Neuronal stem cell (in vitro differentiated cells): ENCODE results near the gene NSL1.
"Not testable (repeated sequence)": the region's sequence is repeated elsewhere in the genome, so short reads cannot be mapped to it uniquely, and the experiment has no call there.

Source experiments
- DNase-seq: peaks from one replicate; pipeline ENCODE4 v3.0.0-alpha.2; 2013; ENCODE audit warnings: low spot score
- H2AFZ ChIP-seq: one replicate; pipeline ENCODE4 v1.6.1; 2013; ENCODE audit warnings: mild to moderate bottlenecking, low read length, inconsistent platforms
- H2AK5ac ChIP-seq: 2 replicates; pipeline ENCODE4 v1.6.1; 2013; ENCODE audit warnings: low read depth, mild to moderate bottlenecking, inconsistent platforms, low read length, moderate library complexity, mixed read lengths
- H2BK120ac ChIP-seq: 2 replicates; pipeline ENCODE4 v1.6.1; 2013; ENCODE audit warnings: low read depth, mild to moderate bottlenecking, inconsistent platforms, low read length, moderate library complexity, mixed read lengths
- H2BK12ac ChIP-seq: one replicate; pipeline ENCODE4 v1.6.1; 2013; ENCODE audit warnings: low read length, inconsistent platforms
- H2BK15ac ChIP-seq: 2 replicates; pipeline ENCODE4 v1.6.1; 2013; ENCODE audit warnings: mild to moderate bottlenecking, low read length, inconsistent platforms, mixed read lengths
- H2BK5ac ChIP-seq: one replicate; pipeline ENCODE4 v1.6.1; 2013; ENCODE audit warnings: inconsistent platforms, mild to moderate bottlenecking, low read length, moderate library complexity
- H3K14ac ChIP-seq: one replicate; pipeline ENCODE4 v1.6.1; 2013; ENCODE audit warnings: low read length, inconsistent platforms
- H3K18ac ChIP-seq: 2 replicates; pipeline ENCODE4 v1.6.1; 2013; ENCODE audit warnings: low read length, inconsistent platforms
- H3K23ac ChIP-seq: 2 replicates; pipeline ENCODE4 v1.6.1; 2013; ENCODE audit warnings: low read depth, mild to moderate bottlenecking, mixed read lengths, low read length, inconsistent platforms; ENCODE audit not compliant: poor library complexity
- H3K27ac ChIP-seq: replicated peaks from 3 replicates; pipeline ENCODE4 v1.5.1; 2013; ENCODE audit warnings: low read length, inconsistent platforms
- H3K27me3 ChIP-seq, 3 experiments: 2 replicates each; pipeline ENCODE4 v1.6.1; 2013; ENCODE audit warnings: low read length in 3 of 3, mild to moderate bottlenecking in 2 of 3, inconsistent platforms in 1 of 3, low read depth in 1 of 3, mixed read lengths in 1 of 3, moderate library complexity in 1 of 3; ENCODE audit not compliant: control insufficient read depth in 3 of 3, insufficient read depth in 3 of 3
- H3K36me3 ChIP-seq, 2 donors: replicated peaks in 1 of 2; 2 replicates each; pipeline ENCODE4 v1.6.1; 2013; ENCODE audit warnings: low read length in 2 of 2; ENCODE audit not compliant: control insufficient read depth in 2 of 2, insufficient read depth in 2 of 2
- H3K4ac ChIP-seq: 2 replicates; pipeline ENCODE4 v1.6.1; 2013; ENCODE audit warnings: inconsistent platforms, mild to moderate bottlenecking, low read length, moderate library complexity
- H3K4me1 ChIP-seq, 2 donors: 1 replicate in 1 of 2; 2 replicates in 1 of 2; pipeline ENCODE4 v1.6.1; 2013; ENCODE audit warnings: low read length in 2 of 2, low read depth in 1 of 2; ENCODE audit not compliant: control insufficient read depth in 2 of 2, insufficient read depth in 1 of 2
- H3K4me2 ChIP-seq: one replicate; pipeline ENCODE4 v1.6.1; 2013; ENCODE audit warnings: mild to moderate bottlenecking, low read length, inconsistent platforms; ENCODE audit not compliant: insufficient read depth, poor library complexity, severe bottlenecking
- H3K4me3 ChIP-seq, 2 donors: 2 replicates each; pipeline ENCODE4 v1.5.1; 2013; ENCODE audit warnings: low read length in 2 of 2, mild to moderate bottlenecking in 2 of 2, inconsistent platforms in 1 of 2, moderate library complexity in 1 of 2
- H3K79me1 ChIP-seq: one replicate; pipeline ENCODE4 v1.6.1; 2013; ENCODE audit warnings: low read depth, mild to moderate bottlenecking, inconsistent platforms, low read length, moderate library complexity
- H3K9ac ChIP-seq: one replicate; pipeline ENCODE4 v1.6.1; 2013; ENCODE audit warnings: mild to moderate bottlenecking, low read depth, low read length, inconsistent platforms; ENCODE audit not compliant: poor library complexity
- H3K9me3 ChIP-seq, 2 donors: replicated peaks in 1 of 2; 2 replicates each; pipeline versions ENCODE3 to v1.6.1; 2013; ENCODE audit warnings: low read length in 2 of 2, mild to moderate bottlenecking in 2 of 2, inconsistent platforms in 1 of 2, low read depth in 1 of 2, mixed read lengths in 1 of 2, moderate library complexity in 1 of 2; ENCODE audit not compliant: control insufficient read depth in 2 of 2, insufficient read depth in 1 of 2
- H4K8ac ChIP-seq: one replicate; pipeline ENCODE4 v1.6.1; 2013; ENCODE audit warnings: low read depth, mild to moderate bottlenecking, inconsistent platforms, low read length, moderate library complexity
- H4K91ac ChIP-seq: one replicate; pipeline ENCODE4 v1.6.1; 2013; ENCODE audit warnings: low read length, low read depth, mild to moderate bottlenecking, inconsistent platforms; ENCODE audit not compliant: poor library complexity
- WGBS, 2 donors: extraction: QIAGEN DNeasy Blood & Tissue Kit; methylation state at CpG; one replicate each; pipeline ENCODE4 v1.1.7; 2013; ENCODE audit warnings: missing lambda C conversion rate in 2 of 2, mixed read lengths in 1 of 2; ENCODE audit not compliant: insufficient read length in 2 of 2, insufficient replicate concordance in 1 of 2; ENCODE audit errors: extremely low coverage in 2 of 2; 5-methylcytosine and 5-hydroxymethylcytosine counted together

NSL1 gene

GRCh38 chr1:212773011-212773410 is 18.6 kb downstream of the NSL1 start:
- H3K4me2 ChIP-seq: no peak overlapping the region
- no peaks in the 10 kb centered on the region for H3K4me1 ChIP-seq
- no peak overlapping the region for H3K23ac ChIP-seq
- H3K4me3 ChIP-seq: no peak overlapping the region
- H3K27me3 ChIP-seq: no peaks in the 10 kb centered on the region
- H3K36me3 ChIP-seq: peaks cover 3 to 67% of the 10 kb centered on the region in 2 donors
- no peak for DNase-seq
- no peak overlapping the region for H2AFZ ChIP-seq
- no peak overlapping the region for H4K8ac ChIP-seq
- no CpG with 5 or more reads among the region's 2 CpGs for WGBS, 2 donors
- H3K79me1 ChIP-seq: peaks cover 1% of the 10 kb centered on the region
- H3K14ac ChIP-seq: no peak overlapping the region
- H2AK5ac ChIP-seq: no peak overlapping the region
- no peak overlapping the region for H3K9ac ChIP-seq
- H2BK15ac ChIP-seq: no peak overlapping the region
- no peak overlapping the region for H2BK12ac ChIP-seq
- H2BK120ac ChIP-seq: no peak overlapping the region
- H2BK5ac ChIP-seq: no peak overlapping the region
- no peak overlapping the region for H3K27ac ChIP-seq
- peaks cover 1 to 53% of the 10 kb centered on the region in 2 donors for H3K9me3 ChIP-seq
- no peak overlapping the region for H3K18ac ChIP-seq
- H4K91ac ChIP-seq: no peak overlapping the region
- no peak overlapping the region for H3K4ac ChIP-seq

DNA sequence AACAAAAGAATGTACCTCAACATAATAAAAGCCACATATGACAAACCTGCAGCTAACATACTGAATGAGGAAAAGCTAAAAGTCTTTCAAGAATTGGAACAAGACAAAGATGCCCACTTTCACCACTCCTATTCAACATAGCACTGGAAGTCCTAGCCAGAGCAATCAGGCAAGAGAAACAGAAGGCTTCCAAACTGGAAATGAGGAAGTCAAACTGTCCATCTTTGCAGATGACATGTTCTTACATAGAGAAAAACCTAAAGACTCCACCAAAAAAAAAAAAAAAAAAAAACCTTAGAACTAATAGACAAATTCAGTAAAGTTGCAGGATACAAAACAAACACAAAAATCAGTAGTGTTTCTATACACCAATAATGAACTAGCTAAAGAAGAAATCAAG is 20.2 kb downstream of the NSL1 start:
- Histone ChIP-seq H3K79me1 (no peaks in the 10 kb centered on the region), H2BK120ac (no peak overlapping the region), H2BK12ac (no peak overlapping the region), H4K91ac (no peak overlapping the region), H3K27ac (no peak overlapping the region), H2AK5ac (no peak overlapping the region), H3K9me3 (peaks cover 0 to 49% of the 10 kb centered on the region in 2 donors), H3K4ac (no peak overlapping the region), H3K4me2 (no peak overlapping the region), H3K36me3 (peaks cover 0 to 53% of the 10 kb centered on the region in 2 donors), H4K8ac (no peak overlapping the region), H3K9ac (no peak overlapping the region), H3K14ac (no peak overlapping the region), H2BK5ac (no peak overlapping the region), H3K23ac (no peak overlapping the region), H3K4me3 (no peak overlapping the region), H2AFZ (no peak overlapping the region), H3K4me1 (no peaks in the 10 kb centered on the region), H3K27me3 (no peaks in the 10 kb centered on the region), H3K18ac (no peak overlapping the region), H2BK15ac (no peak overlapping the region)
- DNase-seq: no peak

DNA sequence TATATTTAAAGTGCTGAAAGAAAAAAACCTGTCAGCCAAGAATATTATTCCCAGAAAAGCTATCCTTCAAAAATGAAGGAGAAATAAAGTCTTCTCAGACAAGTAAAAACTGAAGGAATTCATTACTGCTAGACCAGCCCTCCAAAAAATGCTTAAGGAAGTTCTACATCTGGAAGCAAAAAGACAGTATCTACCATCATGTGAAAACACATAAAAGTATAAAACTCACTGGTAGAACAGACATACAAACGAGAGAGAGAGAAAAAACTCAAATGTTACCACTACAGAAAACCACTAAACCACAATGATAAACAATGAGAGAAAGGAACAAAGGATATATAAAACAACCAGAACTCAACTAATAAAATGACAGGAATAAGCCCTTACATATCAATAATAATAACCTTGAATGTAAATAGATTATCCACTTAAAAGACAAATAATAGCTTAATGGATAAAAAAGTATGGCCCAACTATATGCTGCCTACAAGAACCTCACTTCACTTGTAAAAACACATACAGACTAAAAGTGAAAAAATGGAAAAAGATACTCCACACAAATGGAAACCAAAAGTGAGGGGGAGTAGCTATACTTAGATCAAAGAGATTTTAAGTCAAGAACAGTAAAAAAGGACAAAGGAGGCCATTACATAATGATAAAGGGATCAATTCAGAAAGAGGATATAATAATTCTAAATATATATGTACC is 22.0 kb downstream of the NSL1 start:
- Histone ChIP-seq H3K4ac (no peak overlapping the region), H2AK5ac (no peak overlapping the region), H3K23ac (no peak overlapping the region), H2BK5ac (no peak overlapping the region), H3K4me1 (no peaks in the 10 kb centered on the region), H2AFZ (no peak overlapping the region), H3K18ac (no peak overlapping the region), H3K79me1 (no peaks in the 10 kb centered on the region), H4K8ac (no peak overlapping the region), H3K27ac (no peak overlapping the region), H2BK12ac (no peak overlapping the region), H3K4me3 (no peak overlapping the region), H3K14ac (no peak overlapping the region), H2BK15ac (no peak overlapping the region), H3K4me2 (no peak overlapping the region), H3K9ac (no peak overlapping the region), H4K91ac (no peak overlapping the region), H2BK120ac (no peak overlapping the region), H3K27me3 (no peaks in the 10 kb centered on the region), H3K9me3 (peaks cover 0 to 51% of the 10 kb centered on the region in 2 donors), H3K36me3 (peaks cover 0 to 49% of the 10 kb centered on the region in 2 donors)
- WGBS, 2 donors: no CpG with 5 or more reads among the region's 1 CpG
- DNase-seq: no peak

DNA sequence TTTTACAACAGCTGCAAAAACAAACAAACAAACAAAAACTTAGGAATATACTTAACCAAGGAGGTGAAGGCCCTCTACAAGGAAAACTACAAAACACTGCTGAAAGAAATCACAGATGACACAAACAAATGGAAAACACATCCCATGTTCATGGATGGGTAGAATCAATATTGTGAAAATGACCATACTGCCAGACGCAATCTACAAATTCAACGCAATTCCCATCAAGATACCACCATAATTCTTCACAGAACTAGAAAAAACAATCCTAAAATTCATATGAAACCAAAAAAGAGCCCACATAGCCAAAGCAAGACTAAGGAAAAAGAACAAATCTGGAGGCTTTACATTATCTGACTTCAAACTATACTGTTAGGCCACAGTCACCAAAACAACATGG is 24.8 kb downstream of the NSL1 start:
- H3K27me3 ChIP-seq, H3K23ac ChIP-seq, H4K91ac ChIP-seq: not testable (repeated sequence)

More for the DNA sequence above, 24.8 kb downstream of the NSL1 start:
- not testable (repeated sequence) for H3K79me1 ChIP-seq, H3K18ac ChIP-seq, H3K4me3 ChIP-seq, H2AK5ac ChIP-seq, H3K27ac ChIP-seq, H3K4me1 ChIP-seq, H2BK15ac ChIP-seq, H3K14ac ChIP-seq, H2BK12ac ChIP-seq, H3K4ac ChIP-seq, H3K9ac ChIP-seq, H2AFZ ChIP-seq, DNase-seq, H2BK120ac ChIP-seq, H4K8ac ChIP-seq, H2BK5ac ChIP-seq, H3K4me2 ChIP-seq
- Histone ChIP-seq H3K36me3 (peaks cover 0 to 46% of the 10 kb centered on the region in 2 donors), H3K9me3 (peaks cover 0 to 44% of the 10 kb centered on the region in 2 donors)
- no CpG with 5 or more reads among the region's 2 CpGs for WGBS, 2 donors
